CD4-positive, alpha-beta T cell treated with Interleukin-21 for 1 hour (primary cell): ENCODE measurements around the gene C6.
"Not testable (repeated sequence)": the region's sequence is repeated elsewhere in the genome, so short reads cannot be mapped to it uniquely, and the experiment has no call there.

Experiments
- DNase-seq: peaks from one replicate; pipeline ENCODE4 v3.0.0-alpha.2; 2020

Gene C6

DNA sequence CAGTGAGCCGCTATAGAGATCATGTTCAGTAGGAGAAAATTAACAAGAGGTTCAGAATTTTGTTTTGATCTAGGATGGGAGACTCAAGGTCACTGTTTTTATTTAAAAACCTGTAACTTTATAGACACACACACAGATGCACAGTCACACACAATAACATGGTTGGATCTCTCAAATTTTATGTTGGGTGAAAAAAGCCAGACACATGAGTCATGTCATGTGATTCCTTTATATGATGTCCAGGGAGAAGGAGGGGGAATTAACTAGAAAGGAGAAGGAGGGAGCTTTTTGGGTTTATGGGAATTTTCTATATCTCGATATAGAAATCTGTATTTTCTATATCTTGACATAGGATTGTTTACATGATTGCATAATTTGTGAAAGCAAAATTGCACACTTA lies 17.1 kb downstream of the C6 start:
- DNase-seq, result no peak

DNA sequence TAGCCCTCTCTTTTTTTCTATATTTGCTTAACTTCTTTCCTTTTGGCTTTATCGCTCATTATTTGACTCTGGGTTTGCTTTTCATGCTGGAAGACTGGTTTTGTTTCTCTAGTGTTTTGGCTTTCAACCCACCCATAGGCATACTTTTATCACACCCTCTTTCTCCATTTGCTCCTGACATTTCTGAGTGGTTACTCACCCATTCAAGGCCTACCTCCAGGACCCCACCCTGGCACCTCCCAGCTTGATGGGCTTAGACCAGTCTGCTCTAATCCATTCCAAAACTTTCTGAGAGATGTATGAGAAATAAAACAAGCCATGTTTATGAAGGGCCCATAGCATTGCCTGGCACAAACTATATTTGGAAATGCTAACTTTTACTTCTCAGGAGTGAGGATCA lies 18.1 kb downstream of the C6 start:
- no peak for DNase-seq

DNA sequence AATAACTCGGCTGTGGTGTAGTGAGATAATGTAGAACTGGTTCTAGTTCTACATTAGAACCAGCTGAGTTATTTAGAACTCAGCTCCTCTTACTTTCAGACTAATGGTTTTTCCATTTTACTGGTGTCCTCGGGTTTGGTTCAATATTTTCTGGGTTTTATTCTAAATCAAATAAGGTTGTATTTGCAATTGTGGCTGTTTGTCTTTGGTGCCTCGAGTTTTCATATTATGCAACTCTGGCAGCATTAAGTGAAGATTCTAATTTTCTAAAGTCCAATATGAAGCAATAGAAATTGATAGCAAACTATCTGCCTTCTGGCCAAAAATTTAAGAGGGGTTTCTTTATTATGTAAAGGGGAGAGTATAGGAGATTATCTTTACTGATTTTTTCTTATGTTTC lies 19.0 kb downstream of the C6 start:
- no peak for DNase-seq

DNA sequence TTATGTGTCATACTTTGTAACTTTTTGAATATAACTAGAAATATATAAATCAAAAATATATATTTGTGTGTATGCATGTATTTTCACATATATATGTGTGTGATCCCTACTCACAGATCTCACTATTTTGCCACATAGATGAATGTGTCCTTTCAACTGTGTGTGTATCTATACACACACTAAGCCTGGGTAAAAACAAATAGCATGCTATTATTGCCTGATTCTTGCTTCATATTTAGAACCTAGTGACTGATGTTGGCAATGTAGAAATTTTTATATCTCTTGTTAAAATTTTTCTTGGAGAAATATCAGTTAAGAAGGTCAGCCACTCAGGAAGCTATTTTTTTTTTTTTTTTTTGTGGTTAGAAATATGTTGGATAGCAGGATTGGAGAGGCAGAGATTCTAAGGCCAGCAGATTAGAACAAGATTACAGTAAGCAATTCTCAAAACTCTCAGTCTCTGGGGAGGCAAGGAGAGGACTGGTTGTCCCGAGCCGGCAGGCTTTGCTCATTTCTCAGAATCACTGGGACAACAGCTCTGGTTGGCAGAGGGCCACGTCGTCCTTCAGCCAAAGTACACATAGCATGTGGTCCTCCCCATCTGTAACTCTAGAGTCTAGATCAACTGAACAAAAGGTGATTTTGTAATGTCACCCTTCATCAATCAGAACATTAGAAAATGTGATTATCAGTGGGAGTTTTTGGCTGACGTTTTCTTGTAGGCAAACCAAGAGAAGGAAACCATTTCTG lies 19.7 kb downstream of the C6 start:
- no peak for DNase-seq

DNA sequence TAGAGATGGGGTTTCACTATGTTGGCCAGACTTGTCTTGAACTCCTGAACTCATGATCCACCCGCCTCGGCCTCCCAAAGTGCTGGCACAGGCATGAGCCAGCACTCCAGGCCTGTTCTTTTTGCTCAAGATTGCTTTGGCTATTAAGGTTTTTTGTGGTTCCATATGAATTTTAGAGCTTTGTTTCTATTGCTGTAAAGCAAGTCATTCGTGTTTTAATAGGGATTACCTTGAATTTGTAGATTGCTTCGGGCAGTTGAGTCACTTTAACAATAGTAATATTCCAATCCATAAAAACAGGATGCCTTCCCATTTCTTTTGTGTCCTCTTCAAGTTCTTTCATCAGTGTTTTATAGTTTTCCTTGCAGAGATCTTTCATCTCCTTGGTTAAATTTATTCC lies 22.1 kb downstream of the C6 start:
- DNase-seq, result no peak

DNA sequence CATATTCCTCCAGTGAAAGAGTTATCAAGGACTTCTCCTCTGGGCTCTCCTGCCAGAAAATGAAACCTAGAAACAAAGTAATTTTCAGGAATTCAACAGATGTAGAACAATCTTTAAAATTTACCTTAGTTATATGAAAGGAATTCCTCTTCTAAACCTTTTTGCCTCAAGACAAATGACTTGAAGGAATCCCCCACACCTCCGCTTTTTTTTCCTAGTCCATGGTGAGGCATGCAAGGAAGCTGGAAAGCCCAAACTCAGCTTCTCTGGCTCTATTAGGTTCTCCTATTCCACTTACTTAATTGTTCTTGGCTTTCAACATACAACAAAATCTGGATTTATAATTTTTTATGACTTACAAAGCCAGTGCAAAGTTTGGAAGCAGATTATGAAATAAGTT lies 27.2 kb downstream of the C6 start:
- DNase-seq, result no peak

DNA sequence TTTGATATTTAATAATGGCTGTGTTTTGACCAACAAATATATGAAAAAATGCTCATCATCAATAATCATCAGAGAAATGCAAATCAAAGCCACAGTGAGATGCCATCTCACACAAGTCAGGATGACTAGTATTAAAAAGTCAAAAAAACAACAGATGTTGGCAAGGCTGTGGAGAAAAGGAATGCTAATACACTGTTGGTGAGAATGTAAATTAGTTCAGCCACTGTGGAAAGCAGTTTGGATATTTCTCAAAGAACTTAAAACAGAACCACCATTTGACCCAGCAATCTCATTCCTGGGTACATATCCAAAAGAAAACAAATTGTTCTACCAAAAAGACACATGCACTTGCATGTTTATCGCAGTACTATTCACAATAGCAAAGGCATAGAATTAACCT lies 30.0 kb downstream of the C6 start:
- not testable (repeated sequence) for DNase-seq

DNA sequence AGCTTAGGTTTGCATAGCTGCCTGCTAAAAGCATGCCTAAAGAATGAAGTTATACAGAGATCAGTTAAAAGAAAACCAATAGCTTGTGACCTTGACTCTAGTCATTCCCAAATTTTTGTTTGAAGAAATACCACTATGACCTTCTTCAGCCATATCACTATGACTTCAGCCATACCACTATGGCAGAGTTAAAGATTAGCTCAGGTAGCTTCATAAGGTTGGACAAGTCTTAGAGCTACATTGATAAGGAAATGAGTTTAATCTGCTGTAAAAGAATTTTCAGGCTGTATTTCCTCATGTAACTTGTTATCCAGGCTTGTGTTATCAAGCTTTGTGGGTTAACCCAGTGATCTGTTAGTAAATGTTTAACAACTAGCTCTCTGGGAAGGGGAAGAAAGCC lies 30.7 kb downstream of the C6 start:
- no peak for DNase-seq

DNA sequence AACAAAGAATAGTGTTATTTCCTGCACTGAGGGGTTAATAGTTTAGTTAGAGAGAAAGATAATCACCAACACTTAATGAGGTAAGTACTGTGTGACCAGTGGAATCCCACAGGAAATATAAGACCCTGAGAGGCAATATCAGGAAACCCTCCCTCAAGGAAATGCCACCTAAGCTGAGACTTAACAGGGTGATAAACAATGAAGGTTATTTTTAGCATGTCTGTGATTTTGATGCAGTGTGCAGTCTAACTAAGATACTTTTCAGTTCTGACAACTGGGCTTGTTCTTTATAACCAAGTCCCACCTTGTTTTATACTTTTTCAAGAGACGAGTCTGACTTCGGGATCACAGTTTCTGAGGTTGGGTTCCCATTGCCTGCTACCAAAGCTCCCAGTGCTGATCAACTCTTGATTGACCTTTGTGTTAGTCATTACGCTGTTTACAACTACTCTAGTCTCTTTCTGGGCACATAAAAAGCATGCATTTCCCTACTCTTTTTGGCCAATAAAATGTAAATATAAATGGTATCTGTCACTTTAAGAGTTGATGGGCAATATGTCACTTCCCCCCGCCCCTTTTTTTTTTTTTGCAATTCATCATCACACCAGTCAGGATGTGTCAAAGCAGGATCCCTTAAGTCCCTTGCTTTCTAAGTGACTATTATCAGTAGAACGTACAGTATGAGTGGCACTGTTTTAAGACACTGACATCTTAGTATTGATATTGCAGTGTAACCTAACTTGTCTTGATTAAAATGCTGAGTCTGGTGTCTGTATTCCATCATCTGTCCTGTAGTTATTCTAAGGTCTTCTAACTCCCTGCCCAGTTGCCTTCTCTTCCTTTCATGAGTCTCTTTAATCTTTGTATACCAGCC lies 31.4 kb downstream of the C6 start:
- DNase-seq, result no peak

DNA sequence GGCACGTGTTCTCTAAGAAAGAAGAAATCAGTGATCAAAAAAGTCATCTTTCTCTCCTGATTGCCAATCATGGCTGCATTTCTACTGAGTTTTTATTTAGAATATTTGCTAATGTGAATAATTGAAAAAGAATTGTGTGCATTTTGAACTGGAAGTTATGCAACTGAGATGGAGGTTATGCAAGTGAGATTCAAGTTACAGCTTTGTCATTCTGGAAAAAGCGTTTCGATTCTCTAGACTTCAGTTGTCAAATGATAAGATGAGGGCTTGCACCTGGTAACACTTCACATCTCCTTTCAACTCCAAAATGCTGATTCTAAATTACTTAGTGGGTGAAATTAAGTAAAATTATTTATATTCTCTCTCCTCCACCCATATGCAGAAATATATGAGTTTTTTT lies 36.4 kb downstream of the C6 start:
- DNase-seq, result no peak

DNA sequence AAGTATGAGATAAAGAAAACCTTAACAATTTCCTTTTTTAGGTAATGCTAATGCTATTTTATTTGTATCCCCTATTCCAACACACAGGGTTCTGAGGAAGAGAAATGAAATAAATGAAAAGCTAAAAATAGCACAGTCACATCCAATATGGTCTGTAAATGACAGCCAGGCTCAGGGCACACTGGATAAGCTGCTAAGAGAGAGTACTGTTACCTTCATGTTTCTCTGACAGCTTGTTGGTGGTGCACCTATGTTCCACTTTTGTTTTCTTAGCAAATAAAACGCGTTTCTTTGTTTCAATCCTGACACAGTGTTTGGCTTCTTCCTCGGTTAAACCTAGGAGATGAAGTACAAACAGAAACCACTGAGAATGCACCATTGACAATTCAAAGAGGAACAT lies 41.3 kb downstream of the C6 start:
- DNase-seq, result no peak

DNA sequence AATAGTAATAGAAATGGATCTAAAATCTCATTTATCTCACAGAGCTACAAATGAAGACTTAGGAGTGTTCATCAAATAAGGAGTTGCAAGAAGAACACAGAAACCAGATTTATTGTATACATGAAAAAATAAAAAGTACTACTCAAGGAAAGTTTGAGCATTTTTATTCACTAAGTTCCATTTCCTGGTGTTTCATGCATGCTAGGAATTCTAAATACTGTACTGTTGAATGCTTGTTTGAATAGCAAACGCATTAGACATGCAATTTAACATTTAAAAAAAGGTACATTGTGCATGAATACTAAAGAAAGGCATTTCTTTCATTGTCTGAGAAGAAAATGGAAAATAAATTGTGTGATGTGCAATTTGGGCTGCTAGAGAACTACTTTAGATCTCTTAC lies 52.1 kb downstream of the C6 start:
- no peak for DNase-seq

DNA sequence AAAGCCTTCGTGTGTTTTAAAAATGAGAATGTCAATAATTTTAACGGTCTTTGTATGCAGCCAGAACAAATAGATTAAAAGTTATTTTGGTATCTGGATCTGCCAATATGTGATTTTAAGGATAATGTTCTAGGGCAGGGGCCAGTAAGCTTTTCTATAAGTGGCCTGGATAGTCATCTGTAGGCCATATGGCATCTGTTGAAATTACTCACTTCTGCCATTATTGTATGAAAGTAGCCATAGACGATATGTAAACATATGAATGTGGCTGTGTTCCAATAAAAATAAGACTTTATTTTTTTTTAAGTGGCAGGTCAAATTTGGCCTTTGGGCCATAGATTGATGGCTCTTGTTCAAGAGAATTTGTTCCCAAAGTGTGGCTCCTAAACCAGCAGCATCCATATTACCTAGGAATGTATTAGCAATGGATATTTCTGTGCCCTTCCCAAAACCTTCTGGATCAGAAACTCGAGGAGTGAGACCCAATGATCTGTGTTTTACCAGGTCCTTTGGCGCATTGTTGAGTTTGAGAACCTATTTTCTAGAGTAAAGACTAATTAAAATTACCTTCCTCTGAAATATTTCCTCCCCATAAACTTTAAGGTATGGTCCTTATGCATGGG lies 55.9 kb downstream of the C6 start:
- DNase-seq, result no peak

DNA sequence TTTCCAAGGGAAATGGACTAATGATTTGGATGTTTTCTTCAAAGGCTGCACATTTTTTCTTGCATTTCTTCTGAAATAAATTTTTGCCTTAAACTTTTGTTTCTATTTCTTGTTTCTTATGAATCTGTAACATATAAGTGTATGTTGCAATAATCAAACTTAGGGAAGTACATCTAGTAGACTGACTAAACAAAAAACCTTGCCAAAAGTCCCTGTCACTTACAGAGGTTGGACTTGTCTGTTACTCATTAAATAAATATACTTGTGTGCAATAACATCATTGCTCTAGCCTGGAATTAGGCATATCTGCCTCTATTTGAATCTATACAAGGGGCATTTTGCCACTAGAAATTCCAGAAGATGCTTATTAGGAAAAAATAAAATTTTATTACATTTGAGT lies 56.6 kb downstream of the C6 start:
- DNase-seq, result no peak

DNA sequence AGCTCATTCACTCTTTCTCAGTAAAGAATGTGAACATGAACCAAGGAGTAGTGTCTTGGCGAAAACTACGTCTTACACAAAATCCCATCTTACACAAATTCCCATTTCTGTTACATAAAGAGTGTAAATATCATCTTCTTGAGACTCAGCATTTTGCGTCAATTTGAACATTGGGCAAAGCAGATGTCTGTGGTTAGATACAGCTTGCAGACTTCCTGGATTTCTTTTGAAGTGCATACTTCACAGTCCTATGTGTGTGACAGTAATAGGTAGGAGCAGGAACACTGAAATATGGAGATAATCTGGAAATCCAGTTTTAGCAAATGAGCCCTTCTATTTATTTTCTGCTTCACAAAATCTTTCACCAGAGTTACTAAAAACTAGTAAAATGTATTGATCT lies 58.8 kb downstream of the C6 start:
- DNase-seq, result no peak

DNA sequence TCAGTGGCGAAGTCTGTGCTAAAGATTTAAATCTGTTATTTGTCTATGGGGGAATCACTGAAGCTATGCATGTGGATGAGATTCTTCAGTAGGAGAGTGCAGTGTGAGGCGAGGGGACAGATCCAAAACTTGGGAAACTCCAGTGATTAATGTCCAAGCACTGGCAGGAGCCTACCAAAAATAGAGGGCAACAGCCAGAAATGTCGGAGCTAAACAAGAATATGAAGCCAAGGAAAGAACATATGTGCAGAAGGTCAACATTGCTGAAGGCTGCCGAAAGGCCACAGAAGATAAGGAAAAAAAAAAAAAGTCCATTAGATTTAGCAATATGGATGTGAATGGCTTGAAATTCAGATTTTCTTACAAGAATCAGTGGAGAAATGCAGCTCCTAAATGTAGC lies 61.8 kb downstream of the C6 start:
- DNase-seq, result no peak

DNA sequence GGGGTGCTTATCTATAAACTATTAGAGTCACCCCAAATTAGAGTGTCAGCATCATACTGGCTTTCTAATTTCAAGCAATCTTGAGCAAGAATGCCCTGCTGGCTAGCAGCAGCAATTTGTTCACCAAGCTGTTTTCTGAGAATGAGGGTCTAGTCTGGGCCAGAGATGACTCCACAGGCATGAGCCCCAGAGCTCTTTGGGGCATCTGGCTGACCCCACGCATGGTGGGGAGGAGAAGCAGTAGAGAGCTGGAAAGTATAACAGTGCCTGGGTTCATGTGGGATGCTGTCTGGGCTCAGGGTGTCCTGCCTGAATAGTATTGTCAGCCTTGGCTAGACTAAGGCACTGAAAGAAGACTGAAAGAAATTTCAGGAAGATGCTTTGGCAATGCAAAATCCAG lies 64.9 kb downstream of the C6 start:
- no peak for DNase-seq

DNA sequence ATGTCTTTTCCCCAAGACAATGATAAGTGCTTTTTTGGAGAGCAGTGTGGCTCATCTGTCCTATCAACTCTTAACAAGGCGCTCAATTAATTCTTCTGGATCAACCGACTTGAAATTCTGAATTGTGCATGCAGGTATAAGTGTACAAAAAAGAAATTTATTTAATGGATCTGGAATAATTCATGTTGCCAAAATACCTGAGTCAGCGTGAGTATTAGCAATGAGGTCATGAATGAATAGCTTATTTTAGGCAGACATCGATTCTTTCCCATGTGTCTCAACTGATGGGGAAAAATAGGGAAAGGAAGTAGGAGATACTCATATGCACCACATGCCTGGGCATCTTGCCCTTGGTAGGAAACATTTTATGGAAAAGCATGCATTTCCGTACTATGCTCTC lies 68.0 kb downstream of the C6 start:
- no peak for DNase-seq

DNA sequence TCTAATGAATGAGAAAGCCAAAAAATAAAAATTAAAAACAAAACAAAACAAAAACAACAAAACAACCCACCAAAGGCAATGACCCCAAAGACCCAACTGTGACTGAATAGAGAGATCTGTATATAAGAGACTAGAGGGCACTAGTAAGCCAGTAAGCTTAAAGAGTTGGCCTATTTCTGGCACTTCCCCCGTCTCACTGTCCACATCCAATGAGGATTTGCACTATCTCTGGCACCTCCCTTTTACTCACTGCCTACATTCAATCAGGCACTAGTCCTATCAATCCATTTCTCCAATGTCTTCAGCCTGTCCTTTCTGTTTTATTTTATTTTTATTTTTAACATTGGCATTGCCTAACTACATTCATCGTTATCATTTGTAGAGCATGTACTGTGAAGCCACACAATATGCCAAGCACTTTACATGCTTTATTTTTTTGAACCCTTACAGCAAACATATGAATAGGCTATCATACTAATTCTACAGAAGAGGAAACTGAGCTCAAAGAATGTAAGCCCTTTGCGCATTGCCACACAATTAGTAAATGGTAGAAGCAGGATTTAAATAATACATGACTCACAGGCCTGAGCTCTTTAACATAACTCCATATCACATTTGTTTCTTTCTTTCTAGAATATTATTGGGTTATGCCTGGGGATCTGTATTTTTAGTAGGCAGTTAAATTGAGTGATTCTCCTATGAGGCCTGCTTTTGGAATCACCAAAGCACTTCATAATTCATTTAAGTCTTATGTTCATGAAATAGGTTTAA lies 70.0 kb downstream of the C6 start:
- no peak for DNase-seq

DNA sequence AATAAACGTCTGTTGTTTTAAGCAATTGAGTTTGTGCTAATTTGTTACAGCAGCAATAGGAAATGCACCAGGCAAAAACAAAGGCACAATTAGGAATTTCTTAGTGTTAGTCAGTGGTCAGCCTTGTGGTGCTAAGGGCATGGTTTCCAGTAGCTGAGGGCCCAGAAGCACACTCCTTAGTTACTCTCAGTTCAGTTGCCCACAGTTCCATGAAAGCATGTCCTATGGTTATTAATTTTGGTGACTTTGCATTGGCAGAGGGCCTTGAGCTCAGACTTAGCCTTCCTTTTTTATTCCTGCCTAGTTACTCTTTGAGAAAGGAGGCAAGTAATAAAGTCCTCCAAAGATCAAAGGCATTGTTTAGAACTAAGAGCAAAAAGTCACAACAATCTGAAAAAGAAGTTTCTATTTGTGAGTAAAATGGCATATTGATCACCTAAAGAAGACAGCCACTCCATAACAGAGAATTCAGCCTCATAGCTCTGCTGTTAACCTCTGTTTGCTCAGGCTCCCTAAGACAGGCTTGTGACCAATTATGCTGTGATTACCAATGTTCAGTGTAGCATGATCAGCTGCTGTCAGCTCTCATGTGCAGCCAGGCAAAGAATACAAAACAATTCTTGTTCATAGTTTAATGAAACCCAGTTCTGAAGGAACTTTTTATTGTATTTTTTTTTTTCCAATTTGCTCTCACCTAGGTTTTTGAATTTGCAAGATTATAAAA lies 85.2 kb downstream of the C6 start:
- no peak for DNase-seq

DNA sequence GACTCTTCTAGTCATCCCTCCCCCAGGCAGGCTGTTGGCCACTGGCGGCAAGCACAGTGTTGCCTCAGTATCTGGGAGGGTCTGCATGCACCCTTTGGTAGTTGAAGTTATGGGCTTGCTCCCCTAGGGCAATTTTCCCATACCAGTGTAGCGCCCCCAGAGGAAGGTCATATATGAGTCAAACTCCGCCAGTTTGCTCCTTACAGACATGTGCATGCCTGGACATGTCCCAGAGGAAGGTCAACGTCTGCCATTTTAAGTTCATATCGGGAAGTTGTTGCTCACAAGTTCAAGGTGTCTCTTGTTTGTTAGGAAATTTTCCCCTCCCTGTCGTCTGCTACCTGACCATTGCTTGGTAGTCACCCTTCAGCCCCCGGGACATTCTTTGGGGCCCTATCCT lies 90.9 kb downstream of the C6 start:
- DNase-seq, result no peak

DNA sequence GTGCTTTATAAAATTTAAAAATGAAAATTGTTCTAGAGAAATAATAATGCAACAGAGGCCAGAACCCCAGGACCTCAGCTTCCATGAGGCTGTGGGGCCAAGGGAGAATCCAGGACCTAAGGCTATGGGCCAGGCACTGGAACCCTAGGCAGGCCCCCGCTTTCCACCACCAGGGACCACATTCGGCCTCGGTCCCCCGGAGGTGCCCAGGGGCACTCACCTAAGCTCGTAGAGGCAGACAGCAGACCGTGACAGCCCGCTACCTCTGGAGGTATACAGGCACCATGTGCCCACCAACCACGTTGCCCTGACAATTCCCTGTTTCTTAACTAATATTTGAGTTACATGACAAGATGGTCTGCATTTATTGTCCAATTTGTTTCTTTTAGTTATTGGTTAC lies 92.7 kb downstream of the C6 start:
- no peak for DNase-seq

DNA sequence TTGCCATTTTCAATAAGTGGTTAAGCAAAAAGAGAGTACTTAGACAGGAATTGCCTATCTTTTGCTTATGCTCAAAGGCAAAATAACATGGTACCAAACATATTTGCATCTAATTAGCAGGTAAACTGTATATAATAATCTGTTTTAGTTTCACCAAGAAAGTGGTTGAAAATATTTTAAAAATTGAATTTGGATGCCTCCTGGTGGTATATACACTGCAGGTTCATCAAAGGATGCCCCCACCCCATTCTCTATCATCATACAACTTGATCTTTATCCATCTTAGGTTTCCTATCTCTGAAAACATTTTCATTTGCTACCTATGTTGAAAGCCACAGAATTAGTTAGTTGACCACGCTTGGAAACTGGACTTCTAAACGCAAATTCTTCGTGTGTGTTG lies 95.2 kb downstream of the C6 start:
- no peak for DNase-seq
